MCF 10A (cell line): Measurements from ENCODE around the gene FAAP100. TPM values are rescaled to one million over a fixed set of nuclear protein-coding genes. Genes with fewer than 3 reads are reported as not detected.
"Not testable (repeated sequence)": the region's sequence is repeated elsewhere in the genome, so short reads cannot be mapped to it uniquely, and the experiment has no call there.

Experiments
- BruUV-seq: library from RNA; stranded (reverse); fragments of 400-500 nt; replicated peaks from 2 replicates; lab custom pipeline; 2021; lab: Mats Ljungman, UMichigan
- CTCF ChIA-PET: fragments of 300-600 bp; sonication (Branson Sonifier 250); formaldehyde crosslinking; extraction: SDS; loops from one replicate; lab custom pipeline; 2021; ENCODE audit warnings: antibody characterized with exemption, inconsistent platforms; lab: Yijun Ruan, JAX
- POLR2A ChIA-PET: fragments of 300-600, 350-650 bp; sonication (Branson Sonifier 250); formaldehyde crosslinking; extraction: SDS; loops from one replicate; lab custom pipeline; 2020; ENCODE audit warnings: antibody characterized with exemption, inconsistent platforms; lab: Yijun Ruan, JAX
- DNase-seq: peaks from one replicate; pipeline ENCODE4 v3.0.0-alpha.2; 2018; ENCODE audit not compliant: unreplicated experiment
- H3K27ac Mint-ChIP-seq: one replicate; pipeline ENCODE4 v1.8.0; 2022; ENCODE audit warnings: mild to moderate bottlenecking, low read depth, mixed read lengths; ENCODE audit not compliant: unreplicated experiment
- H3K27me3 Mint-ChIP-seq: one replicate; pipeline ENCODE4 v1.8.0; 2022; ENCODE audit warnings: mixed read lengths; ENCODE audit not compliant: insufficient read depth, unreplicated experiment
- H3K36me3 Mint-ChIP-seq: one replicate; pipeline ENCODE4 v1.8.0; 2022; ENCODE audit warnings: mild to moderate bottlenecking, moderate library complexity, mixed read lengths; ENCODE audit not compliant: insufficient read depth, unreplicated experiment
- H3K4me1 Mint-ChIP-seq: one replicate; pipeline ENCODE4 v1.8.0; 2022; ENCODE audit warnings: mixed read lengths; ENCODE audit not compliant: insufficient read depth, unreplicated experiment
- H3K4me3 Mint-ChIP-seq: one replicate; pipeline ENCODE4 v1.8.0; 2022; ENCODE audit warnings: mild to moderate bottlenecking, moderate library complexity, mixed read lengths; ENCODE audit not compliant: unreplicated experiment
- H3K9me3 Mint-ChIP-seq: one replicate; pipeline ENCODE4 v1.8.0; 2022; ENCODE audit warnings: mixed read lengths; ENCODE audit not compliant: unreplicated experiment
- CTCF ChIP-seq: fragments of 200-600 bp; IDR thresholded peaks from one replicate; pipeline ENCODE4 v1.8.0; 2022; ENCODE audit warnings: antibody characterized with exemption, mild to moderate bottlenecking; ENCODE audit not compliant: unreplicated experiment
- intact Hi-C: fragments of 100-400 bp; cut with micrococcal nuclease; formaldehyde crosslinking; loops from 2 replicates; pipeline ENCODE4 v1.14.1; 2022
- total RNA-seq: library from RNA; stranded (reverse); gene quantifications from 2 replicates; pipeline ENCODE4 v1.2.3, GENCODE V29; 2022

The FAAP100 gene
- total RNA-seq, 1 experiment from 2014 or later: 32.5 TPM

GRCh38 chr17:81586096-81586495 is 33.9 kb upstream of the FAAP100 start:
- intact Hi-C loops: no loop called here
- no peak for TF ChIP-seq CTCF
- Mint-ChIP-seq H3K4me1 (no peaks in the 10 kb centered on the region), H3K36me3 (peaks cover 82% of the 10 kb centered on the region), H3K27ac (no peak overlapping the region), H3K27me3 (no peaks in the 10 kb centered on the region), H3K9me3 (no peaks in the 10 kb centered on the region), H3K4me3 (no peak overlapping the region)
- ChIA-PET POLR2A (interaction anchor here (0.8 kb wide), 1 partner anchor 20 kb away, joined by 3 read pairs; no protein-coding TSS in a partner anchor), CTCF (interaction anchor here (0.5 to 0.9 kb wide), 3 partner anchors 15 to 327 kb away, joined by 3 to 4 read pairs (median 4); no protein-coding TSS in a partner anchor)
- BruUV-seq: no TSS peak
- no peak for DNase-seq

GRCh38 chr17:81584771-81585170 is 32.6 kb upstream of the FAAP100 start:
- intact Hi-C loops: not testable (repeated sequence)

GRCh38 chr17:81583589-81584342 is 31.6 kb upstream of the FAAP100 start:
- no peak for TF ChIP-seq CTCF
- DNase-seq: no peak
- no peaks in the 10 kb centered on the region for H3K9me3 Mint-ChIP-seq
- no peak overlapping the region for H3K27ac Mint-ChIP-seq
- no TSS peak for BruUV-seq
- ChIA-PET POLR2A (interaction anchor here (1.2 kb wide), 1 partner anchor 100 kb away, joined by 4 read pairs; the partner anchor contains the start of genes ARL16 and HGS), CTCF (interaction anchor here (4.8 kb wide), 1 partner anchor 17 kb away, joined by 29 read pairs; no protein-coding TSS in a partner anchor)
- no peaks in the 10 kb centered on the region for H3K27me3 Mint-ChIP-seq
- no peak overlapping the region for H3K4me3 Mint-ChIP-seq
- peaks cover 13% of the 10 kb centered on the region for H3K4me1 Mint-ChIP-seq
- H3K36me3 Mint-ChIP-seq: peaks cover 62% of the 10 kb centered on the region
- intact Hi-C loops: no loop called here

More at GRCh38 chr17:81584771-81585170, 32.6 kb upstream of the FAAP100 start:
- not testable (repeated sequence) for BruUV-seq, H3K9me3 Mint-ChIP-seq, H3K27me3 Mint-ChIP-seq, H3K4me3 Mint-ChIP-seq, H3K27ac Mint-ChIP-seq, H3K4me1 Mint-ChIP-seq, DNase-seq
- CTCF ChIA-PET: interaction anchor here (1.5 kb wide), 1 partner anchor 17 kb away, joined by 3 read pairs; no protein-coding TSS in a partner anchor
- POLR2A ChIA-PET: interaction anchor here (0.6 to 1.2 kb wide), 2 partner anchors 99 to 712 kb away, joined by 3 to 4 read pairs; partner anchors contain the start of genes ARL16 and HGS
- H3K36me3 Mint-ChIP-seq: peaks cover 73% of the 10 kb centered on the region

GRCh38 chr17:81582749-81583148 is 30.6 kb upstream of the FAAP100 start:
- intact Hi-C loops: no loop called here
- Mint-ChIP-seq H3K36me3 (peaks cover 57% of the 10 kb centered on the region), H3K27me3 (no peaks in the 10 kb centered on the region), H3K9me3 (no peaks in the 10 kb centered on the region), H3K4me3 (no peak overlapping the region), H3K27ac (no peak overlapping the region), H3K4me1 (peaks cover 22% of the 10 kb centered on the region)
- ChIA-PET CTCF (interaction anchor here (0.6 to 4.8 kb wide), 4 partner anchors 17 to 64 kb away, joined by 3 to 29 read pairs (median 5); no protein-coding TSS in a partner anchor), POLR2A (interaction anchor here (1.7 kb wide), 1 partner anchor 31 kb away, joined by 4 read pairs; the partner anchor contains the start of gene FAAP100)
- DNase-seq: no peak
- no peak for TF ChIP-seq CTCF
- BruUV-seq: no TSS peak
